AG08395 (cell line): ENCODE measurements around the gene GGTLC3.
"Not testable (repeated sequence)": the region's sequence is repeated elsewhere in the genome, so short reads cannot be mapped to it uniquely, and the experiment has no call there.

ENCODE experiments used
- DNase-seq: peaks from one replicate; pipeline ENCODE4 v3.0.0; 2012; ENCODE audit warnings: mixed read lengths, low spot score

The GGTLC3 gene

GRCh38 chr22:18513454-18513853 is 4.5 kb downstream of the GGTLC3 start:
- not testable (repeated sequence) for DNase-seq

- DNase-seq = not testable (repeated sequence)
Measured at GRCh38 chr22:18512378-18512777, 5.6 kb downstream of the GGTLC3 start.

GRCh38 chr22:18511327-18511726 is 6.6 kb downstream of the GGTLC3 start:
- DNase-seq = not testable (repeated sequence)

- DNase-seq = not testable (repeated sequence)
Measured at GRCh38 chr22:18496227-18496626, 21.7 kb downstream of the GGTLC3 start.
